Stromal cell of bone marrow (primary cell): ENCODE data around the gene TAAR1.
"Not testable (repeated sequence)": the region's sequence is repeated elsewhere in the genome, so short reads cannot be mapped to it uniquely, and the experiment has no call there.

ENCODE experiments used
- DNase-seq: peaks from one replicate; pipeline ENCODE4 v3.0.0-alpha.2; 2012; ENCODE audit warnings: low read depth

The TAAR1 gene, protein sequence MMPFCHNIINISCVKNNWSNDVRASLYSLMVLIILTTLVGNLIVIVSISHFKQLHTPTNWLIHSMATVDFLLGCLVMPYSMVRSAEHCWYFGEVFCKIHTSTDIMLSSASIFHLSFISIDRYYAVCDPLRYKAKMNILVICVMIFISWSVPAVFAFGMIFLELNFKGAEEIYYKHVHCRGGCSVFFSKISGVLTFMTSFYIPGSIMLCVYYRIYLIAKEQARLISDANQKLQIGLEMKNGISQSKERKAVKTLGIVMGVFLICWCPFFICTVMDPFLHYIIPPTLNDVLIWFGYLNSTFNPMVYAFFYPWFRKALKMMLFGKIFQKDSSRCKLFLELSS

DNA sequence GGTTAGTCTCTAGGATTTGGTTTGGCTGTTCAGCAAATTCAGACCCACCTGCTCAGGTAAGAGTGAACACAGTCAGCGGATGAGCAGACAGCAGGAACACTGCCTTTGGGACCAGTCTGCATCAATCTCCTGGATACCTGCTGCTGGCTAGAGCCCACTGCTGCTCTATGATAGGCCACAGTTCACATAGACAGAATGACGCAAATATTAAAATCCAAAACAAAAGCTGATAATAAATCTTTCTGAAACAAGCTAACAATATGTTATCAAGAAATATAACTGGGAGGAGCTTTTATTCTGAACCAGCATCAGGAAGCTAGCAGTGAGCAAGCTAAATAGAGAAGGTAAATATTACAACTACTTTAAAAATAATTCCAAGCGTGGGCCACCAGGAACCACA lies at the start of gene TAAR1:
Gene TAAR1 (minus strand): TSS at position 101 of the 400 bp plus-strand sequence. CDS start 13,179 bp downstream, outside the sequence.
- DNase-seq, result no peak

DNA sequence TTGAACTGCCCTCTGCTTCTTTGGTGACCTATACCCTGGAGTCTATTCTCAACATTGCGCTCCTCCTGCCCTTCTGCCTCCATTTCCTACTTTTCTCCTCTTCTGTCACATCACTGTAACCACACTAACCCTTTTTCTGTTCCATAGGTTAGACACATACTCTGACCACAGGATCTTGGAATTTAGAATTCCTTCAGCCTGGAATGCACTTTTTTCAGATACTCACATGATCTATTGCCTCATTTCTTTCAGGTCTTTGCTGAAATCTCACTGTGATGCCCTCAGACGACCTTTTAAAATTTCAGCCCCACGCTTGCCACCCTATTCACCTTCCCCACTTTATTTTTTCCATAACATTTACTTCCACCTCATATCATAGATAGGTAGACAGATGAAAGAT lies 49.8 kb upstream of the TAAR1 start:
- DNase-seq, result no peak

DNA sequence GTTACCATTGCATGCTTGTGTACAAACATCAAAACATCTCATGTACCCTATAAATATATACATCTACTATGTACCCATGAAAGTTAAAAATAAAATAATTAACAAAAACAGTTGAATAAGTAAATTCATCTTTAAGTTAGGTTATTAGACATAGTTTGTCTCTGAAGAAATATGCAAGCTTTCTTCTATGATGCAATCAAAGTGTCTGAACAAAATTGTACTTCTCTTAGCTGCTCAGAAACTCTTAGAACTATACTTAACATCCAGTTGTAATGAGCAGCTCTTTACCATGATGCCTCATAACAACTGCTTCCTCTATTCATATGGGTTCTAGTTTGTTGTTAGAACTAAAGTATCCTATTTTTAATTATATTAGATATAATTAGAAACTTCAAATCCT lies 49.0 kb upstream of the TAAR1 start:
- DNase-seq, result no peak

DNA sequence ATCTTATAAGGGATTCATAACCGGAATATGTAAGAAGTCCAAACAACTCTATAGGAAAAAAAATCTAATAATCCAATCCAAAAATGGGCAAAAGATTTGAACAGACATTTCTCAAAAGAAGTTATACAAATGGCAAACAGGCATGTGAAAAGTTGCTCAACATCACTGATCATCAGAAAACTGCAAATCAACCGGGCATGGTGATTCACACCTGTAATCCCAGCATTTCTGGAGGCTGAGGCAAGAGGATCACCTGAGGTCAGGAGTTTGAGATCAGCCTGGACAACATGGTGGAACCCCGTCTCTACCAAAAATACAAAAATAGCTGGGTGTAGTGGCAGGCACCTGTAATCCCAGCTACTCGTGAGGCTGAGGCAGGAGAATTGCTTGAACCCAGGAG lies 47.8 kb upstream of the TAAR1 start:
- DNase-seq, result not testable (repeated sequence)

DNA sequence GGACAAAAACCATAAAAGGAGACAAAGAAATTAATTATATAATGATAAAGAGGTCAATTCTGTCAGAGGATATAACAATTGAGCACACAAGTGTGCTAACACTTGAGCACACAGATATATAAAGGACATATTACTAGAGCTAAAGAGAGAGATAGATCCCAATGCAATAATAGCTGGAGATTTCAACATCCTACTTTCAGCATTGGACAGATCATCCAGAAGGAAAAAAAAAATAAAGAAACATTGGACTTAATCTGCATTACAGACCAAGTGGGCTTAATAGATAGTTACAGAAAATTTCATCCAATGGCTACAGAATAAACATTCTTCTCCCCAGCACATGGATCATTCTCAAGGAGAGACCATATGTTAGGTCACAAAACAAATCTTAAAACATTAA lies 45.0 kb upstream of the TAAR1 start:
- no peak for DNase-seq

DNA sequence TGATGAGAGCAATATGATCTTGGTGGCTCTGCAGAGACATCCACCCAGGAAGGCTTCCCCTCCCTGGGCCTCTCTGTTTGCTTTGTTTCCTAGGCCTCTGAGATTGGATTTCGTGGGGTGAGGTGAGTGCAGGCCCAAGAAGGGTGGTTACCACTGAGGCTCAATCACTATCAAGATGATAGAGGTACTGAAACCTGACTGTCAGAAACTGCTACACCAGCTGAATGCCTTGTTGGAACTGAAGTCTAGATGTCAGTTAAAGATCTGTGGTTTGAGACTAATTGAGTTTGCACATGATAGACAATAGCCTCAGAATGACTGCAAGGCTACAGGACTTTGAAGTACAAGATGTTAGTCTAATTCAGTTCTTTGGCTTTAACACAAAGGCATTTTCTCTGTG lies 39.6 kb upstream of the TAAR1 start:
- DNase-seq, result no peak

DNA sequence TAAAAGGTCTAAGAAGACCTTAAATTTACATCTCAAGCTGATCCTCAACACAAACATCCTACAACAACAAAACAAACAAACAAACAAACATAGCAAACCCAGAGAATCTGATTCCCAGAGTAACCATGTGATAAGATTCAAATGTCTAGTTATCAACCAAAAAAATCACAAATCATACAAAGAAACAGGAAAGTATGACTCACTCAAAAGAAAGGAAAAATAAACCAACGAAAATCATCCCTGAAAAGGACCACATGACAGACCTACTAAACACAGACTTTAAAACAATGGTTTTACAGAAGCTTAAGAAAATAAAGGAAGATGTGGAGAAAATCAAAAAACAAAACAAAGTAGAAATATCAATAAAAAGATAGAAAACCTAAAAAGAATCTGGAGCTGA lies 36.8 kb upstream of the TAAR1 start:
- DNase-seq, result no peak

DNA sequence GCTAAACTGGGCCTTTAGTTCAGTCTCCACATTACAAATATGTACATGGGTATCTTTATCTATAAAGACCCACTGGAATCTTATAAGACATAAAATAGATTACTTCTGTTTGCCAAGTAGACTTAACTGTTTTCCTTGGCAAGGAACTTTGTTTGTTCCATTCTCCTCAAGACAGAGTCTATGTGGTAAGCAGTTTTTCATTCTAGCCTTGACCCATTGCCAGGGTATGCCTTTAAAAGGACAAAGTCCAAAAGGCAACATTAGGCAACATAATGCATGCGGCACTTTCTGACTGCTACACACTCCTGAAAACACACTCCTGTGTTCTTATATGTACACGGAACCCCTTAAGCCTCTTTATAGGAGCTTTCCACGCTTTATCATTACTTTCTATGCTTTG lies 34.5 kb upstream of the TAAR1 start:
- peak; percentile 33 for DNase-seq

DNA sequence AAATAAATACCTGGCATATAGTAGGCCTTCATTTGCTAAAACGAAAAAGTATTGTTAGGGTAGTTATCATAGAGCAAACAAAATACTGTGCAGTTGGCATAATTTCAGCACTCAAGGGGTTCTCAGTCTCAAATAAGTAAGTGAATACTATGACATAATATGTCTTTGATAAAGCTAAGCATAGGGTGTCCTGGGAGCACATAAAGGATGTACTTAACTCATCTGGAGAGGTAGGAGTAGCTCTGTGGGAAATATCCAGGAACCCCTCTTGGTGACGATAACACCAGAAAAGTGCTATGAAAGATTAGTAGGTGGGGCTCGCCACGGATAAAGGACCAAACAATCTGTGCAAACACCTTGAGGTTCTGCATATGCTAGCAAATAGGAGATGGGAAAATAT lies 31.7 kb upstream of the TAAR1 start:
- no peak for DNase-seq

DNA sequence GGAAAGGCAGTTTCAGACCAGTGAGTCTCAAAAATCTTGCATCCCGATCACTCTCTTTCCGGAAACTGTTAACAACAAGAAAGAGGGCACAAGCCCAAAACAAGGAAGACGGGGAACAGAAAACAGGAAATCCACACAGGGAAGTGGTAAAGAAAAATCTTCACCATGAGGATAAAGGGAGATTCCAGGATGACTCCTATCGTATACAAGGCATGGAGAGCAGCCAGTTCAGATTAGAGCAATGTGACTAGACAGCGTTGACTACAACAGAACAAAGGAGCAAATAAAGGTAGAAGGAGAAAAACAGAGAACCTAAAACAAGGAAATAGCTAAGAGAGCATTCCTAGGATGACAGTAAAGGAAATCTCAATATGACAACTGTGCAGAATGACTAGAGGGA lies 28.3 kb upstream of the TAAR1 start:
- DNase-seq, result no peak

DNA sequence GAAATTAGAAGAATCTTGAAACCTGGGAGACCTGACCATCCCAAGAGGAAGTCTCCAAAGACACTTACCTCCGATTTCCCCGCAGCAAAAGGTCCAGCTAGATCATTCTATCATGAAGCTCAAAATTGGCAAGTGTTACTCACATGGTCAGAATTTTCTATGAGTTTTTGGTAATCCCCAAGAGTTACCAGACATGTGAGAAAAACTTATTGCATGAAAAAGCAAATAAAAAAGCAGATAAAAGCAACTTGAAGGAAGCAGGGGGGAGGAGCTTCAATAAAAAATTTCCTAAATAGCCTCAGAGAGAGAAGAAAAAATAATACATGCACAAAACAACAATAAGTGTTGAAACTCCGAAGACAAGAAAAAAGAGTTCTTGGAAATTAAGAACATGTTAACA lies 27.5 kb upstream of the TAAR1 start:
- no peak for DNase-seq

DNA sequence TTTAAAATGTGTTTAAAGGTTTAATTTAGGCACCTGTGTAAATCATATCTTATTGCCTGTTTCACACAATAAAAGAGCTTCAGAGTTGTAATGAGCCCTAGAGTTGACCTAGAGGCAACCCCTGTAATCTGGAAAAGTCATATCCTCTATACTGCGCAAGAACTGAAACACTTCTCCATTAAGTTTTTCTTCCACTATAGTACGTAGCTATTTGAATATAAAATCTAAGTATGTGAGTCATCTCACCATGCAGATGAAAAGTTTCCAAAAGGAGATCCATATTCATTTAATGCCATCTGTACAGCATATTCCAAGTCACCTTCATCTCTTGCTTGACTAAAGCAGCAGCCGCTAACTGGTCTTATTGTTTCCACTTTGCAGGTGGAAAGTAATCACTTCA lies 26.0 kb upstream of the TAAR1 start:
- DNase-seq, result no peak

DNA sequence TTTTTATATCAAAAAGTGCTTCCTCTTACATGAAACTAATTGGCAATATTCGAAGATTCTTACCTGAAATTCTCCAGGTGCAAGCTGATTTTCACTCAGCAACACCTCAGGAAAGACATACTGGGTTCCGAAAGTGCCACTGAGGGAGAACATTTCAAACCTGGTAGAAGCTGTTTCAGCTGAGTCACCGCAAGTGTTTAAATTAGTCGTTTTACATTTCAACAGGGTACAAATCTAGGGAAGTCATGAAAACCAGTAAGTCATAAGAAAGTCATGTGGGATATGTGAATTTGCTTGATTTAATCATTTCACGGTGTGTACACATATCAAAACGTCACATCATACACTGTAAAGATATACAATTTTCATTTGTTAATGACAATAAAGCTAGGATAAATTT lies 25.3 kb upstream of the TAAR1 start:
- DNase-seq, result no peak

DNA sequence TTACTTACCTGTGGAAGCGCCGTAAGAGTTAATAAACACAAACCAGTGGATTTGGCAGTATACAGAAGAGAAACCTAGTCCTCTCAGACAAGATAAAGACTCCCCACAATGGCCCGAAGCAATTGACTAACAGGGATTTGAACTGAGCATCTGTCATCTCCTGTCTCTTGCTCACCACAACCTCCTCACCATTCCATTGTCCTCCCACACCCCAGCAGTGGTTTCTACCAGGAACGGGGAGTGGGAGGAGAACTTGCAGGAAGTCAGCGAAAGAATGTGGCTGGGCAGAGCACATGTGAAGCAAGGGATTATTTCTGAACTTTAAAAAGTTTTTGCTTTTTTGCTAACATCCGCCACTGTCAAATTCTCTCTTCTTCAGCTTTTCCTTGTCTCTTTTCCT lies 24.6 kb upstream of the TAAR1 start:
- no peak for DNase-seq

DNA sequence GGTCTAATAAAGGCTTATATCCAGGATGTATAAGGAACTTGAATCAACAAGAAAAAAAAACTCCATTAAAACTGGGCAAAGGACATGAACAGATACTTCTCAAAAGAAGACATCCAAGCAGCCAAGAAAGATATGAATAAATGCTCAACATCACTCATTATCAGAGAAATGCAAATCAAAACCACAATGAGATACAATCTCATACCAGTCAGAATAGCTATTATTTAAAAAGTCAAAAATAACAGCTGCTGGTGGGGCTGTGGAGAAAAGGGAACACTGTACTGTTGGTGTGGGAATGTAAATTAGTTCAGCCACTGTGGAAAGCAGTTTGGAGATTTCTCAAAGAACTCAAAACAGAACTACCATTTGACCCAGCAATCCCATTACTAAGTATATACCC lies 20.1 kb upstream of the TAAR1 start:
- DNase-seq, result not testable (repeated sequence)

DNA sequence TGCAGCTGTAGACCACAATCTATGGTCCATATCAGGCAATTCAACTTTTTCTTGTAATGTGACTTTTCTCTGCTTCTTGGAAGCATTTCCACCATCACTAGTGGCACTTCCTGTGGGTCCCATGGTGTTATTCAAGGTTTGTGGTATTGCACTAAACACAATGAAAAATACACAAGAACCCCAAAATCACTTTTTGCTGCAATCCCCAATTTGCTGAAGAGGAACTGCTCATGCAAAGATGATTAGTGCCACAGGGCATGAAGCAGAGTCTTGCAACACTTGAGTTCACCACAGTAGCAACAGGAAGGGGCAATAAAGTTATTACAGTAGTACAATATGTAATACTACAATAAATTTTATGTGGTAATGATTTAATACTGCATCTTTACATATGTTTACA lies 16.8 kb upstream of the TAAR1 start:
- DNase-seq, result no peak

DNA sequence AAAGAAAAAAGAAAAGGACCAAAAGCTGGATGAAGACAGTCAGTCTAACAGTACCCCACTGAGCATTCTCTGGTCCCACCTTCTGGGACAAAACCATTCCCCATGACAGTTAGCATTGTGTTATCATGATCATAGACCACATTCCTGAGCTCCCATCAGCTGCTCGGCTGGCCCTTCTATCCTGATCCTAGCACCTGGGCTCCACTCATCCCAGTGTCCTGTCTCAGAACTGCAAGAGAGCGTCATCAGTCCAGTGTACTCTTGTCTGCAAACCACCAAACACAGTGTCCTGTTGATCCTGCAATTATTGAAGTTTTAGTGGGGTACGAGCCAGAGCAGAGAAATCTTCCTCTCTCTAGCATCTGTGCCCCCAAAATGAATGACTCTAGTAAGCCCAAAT lies 16.0 kb upstream of the TAAR1 start:
- DNase-seq, result no peak

DNA sequence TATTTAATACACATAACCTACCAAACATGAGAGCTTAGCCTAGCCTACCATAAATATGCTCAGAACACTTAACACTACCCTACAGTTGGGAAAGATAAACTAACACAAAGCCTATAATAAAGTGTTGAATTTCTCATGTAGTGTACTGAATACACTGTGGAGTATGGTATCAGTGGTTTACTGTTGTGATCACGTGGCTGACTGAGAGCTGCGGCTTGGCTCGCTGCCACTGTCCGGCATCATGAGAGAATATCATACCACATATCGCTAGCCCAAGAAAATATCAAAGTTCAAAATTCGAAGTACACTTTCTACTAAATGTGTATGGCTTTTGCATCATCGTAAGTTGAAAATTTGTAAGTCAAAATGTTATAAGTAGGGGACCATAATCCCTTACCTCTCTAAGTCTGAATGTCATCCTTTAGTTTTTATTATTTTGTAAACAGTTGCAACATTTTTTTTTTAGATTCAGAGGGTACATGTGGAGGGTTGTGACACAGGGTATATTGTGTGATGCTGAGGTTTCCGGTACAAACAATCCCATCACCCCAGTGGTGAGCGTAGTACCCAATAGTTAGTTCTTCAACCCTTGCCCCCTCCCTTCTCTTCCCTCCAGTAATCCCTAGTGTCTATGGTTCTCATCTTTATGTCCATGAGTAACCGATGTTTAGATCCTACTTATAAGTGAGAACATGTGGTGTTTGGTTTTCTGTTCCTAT lies 14.6 kb upstream of the TAAR1 start:
- no peak for DNase-seq

DNA sequence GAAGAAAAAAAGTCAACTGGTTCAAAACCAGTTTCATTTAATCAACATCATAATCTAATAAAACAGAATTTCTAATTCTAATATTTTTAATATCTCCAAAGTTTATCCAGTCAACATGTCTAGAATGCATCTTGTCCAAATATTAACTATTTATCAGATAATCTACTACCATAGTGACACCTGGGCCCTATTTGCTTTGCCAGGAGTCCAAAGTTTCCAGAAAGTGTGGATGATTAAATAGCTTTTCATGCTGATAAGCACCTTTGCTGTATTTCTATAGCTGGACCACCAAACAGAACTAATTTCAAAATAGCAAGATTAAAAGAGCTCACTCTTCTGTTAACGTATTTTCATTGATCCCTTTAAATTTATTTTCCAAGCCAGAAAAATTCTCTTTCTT lies 12.3 kb upstream of the TAAR1 start:
- DNase-seq, result no peak

DNA sequence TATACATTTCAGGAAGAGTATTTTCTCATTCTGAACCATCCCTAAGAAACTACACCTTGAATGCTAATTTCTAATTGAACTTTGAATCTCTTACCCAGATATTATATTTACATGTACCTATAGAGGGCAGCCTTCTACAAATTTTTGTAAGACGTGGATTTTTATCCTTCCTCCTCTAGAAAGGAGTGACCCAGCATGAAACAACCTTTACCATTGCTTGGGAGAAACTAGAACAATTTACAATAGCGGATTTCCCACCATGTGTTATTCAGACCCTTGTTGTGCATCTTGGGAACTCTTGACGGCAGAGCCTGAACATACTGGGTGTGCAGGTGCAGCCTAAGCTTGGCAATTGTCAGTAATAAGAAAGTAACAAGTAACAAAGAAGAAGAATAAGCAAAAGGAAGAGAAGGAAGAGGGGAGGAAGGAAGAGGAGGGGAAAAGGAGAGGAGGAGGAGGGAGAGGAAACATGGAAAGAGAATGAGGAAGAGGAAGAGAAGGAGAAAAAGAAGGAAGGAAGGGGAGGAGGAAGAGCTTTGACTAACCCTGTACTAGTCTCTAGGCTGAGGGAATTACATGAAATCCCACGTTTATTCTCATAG lies 10.8 kb upstream of the TAAR1 start:
- no peak for DNase-seq

DNA sequence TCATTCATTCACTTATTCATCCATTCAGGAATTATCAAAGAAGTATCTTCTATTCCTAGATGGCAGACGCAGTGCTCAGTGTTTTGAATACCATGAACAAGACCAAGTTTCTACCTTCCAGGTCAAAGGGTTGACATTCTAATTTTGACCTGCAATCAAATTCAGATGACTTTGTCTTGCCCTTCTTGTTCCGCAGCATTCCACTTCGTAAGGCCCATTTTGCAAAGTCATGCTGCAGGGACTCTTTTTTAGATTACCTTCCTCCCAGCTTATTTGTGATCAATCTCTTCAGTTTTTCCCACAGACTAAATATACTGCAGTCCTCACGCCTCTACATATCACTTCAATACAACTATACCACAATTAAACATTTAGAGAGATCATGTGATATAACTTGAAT lies 7.1 kb upstream of the TAAR1 start:
- DNase-seq, result no peak

DNA sequence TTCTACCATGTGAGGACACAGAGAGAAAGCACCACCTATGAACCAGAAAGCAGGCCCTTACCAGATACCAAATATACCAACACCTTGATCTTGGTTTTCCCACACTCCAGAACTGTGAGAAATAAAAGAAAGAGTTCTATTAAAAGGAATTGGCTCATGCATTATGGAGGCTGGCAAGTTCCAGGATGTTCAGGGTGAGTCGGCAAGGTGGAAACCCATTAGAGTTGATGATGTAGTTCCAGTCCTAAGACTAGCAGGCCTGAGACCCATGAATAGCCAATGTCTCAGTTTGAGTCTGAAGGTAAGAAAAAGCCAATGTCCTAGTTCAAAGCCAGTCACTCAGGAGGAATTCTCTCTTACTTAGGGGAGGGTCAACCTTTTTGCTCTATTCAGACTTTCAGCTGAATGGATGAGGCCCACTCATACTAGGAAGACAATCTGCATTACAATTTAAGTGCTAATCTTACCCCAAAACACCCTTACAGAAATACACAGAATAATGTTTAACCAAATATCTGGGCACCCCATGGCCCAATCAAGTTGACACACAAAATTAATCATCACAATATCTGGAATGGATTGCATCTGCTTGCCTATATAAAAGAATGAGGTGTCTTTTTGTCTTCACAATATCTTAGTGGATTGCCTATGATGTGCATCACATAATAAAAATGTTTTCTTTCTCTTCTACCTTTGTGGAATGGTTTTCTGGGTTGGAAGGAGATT lies 5.5 kb upstream of the TAAR1 start:
- no peak for DNase-seq

DNA sequence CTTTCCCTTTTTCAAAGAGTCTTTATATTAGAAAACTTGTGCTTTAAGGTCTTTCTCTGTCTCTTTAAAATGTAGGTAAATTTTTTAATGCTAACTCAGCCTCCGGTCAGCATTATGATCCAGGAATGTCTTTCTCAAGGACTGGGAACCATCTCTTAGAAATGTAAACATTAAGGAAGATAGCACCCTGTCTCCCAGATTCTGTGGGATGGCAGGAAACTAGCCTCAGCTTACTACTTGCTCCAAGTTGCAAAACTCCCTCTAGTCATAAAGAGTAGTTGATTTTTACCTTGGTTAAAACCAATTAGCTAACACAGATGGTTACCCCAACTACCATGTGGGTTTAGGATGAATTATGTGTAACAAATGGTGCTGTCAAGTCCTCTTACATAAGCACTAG lies 4.7 kb upstream of the TAAR1 start:
- DNase-seq, result no peak
